Ectodermal cell (in vitro differentiated cells): Measurements from ENCODE around the gene NUDT1. TPM values are rescaled to one million over a fixed set of nuclear protein-coding genes. Genes with fewer than 3 reads are reported as not detected.

Experiments
- H3K27ac ChIP-seq: 2 replicates; pipeline ENCODE4 v1.7.0; 2013; ENCODE audit warnings: mild to moderate bottlenecking, low read depth, low read length; ENCODE audit not compliant: insufficient read depth, poor library complexity, severe bottlenecking
- H3K27me3 ChIP-seq: 2 replicates; pipeline ENCODE4 v1.7.0; 2013; ENCODE audit warnings: mild to moderate bottlenecking, low read length; ENCODE audit not compliant: insufficient read depth, control insufficient read depth, poor library complexity, severe bottlenecking
- H3K36me3 ChIP-seq: one replicate; pipeline ENCODE4 v1.7.0; 2013; ENCODE audit warnings: low read length; ENCODE audit not compliant: control insufficient read depth, insufficient read depth
- H3K4me1 ChIP-seq: one replicate; pipeline ENCODE4 v1.7.0; 2013; ENCODE audit warnings: low read length; ENCODE audit not compliant: control insufficient read depth, insufficient read depth
- H3K4me3 ChIP-seq: 2 replicates; pipeline ENCODE4 v1.7.0; 2013; ENCODE audit warnings: low read depth, low read length, control low read depth; ENCODE audit not compliant: insufficient read depth
- H3K9me3 ChIP-seq: 2 replicates; pipeline ENCODE4 v1.7.0; 2013; ENCODE audit warnings: mild to moderate bottlenecking, low read length, moderate library complexity; ENCODE audit not compliant: control insufficient read depth
- WGBS, 2 experiments: methylation state at CpG; one replicate each; pipeline ENCODE4 v1.1.7; 2013; ENCODE audit warnings: missing lambda C conversion rate in 2 of 2; 5-methylcytosine and 5-hydroxymethylcytosine counted together
- polyA plus RNA-seq, 4 experiments: library from polyadenylated mRNA; stranded (reverse); fragments of 50-300 nt; gene quantifications; one replicate each; pipeline ENCODE4 v1.2.3, GENCODE V29; 2013

NUDT1 gene
- 68.8 TPM for polyA plus RNA-seq (2013, experiment 1 of 4)
- polyA plus RNA-seq (2013, experiment 2 of 4) = 64.9 TPM
- polyA plus RNA-seq (2013, experiment 3 of 4) = 60.0 TPM
- 60.3 TPM for polyA plus RNA-seq (2013, experiment 4 of 4)

DNA sequence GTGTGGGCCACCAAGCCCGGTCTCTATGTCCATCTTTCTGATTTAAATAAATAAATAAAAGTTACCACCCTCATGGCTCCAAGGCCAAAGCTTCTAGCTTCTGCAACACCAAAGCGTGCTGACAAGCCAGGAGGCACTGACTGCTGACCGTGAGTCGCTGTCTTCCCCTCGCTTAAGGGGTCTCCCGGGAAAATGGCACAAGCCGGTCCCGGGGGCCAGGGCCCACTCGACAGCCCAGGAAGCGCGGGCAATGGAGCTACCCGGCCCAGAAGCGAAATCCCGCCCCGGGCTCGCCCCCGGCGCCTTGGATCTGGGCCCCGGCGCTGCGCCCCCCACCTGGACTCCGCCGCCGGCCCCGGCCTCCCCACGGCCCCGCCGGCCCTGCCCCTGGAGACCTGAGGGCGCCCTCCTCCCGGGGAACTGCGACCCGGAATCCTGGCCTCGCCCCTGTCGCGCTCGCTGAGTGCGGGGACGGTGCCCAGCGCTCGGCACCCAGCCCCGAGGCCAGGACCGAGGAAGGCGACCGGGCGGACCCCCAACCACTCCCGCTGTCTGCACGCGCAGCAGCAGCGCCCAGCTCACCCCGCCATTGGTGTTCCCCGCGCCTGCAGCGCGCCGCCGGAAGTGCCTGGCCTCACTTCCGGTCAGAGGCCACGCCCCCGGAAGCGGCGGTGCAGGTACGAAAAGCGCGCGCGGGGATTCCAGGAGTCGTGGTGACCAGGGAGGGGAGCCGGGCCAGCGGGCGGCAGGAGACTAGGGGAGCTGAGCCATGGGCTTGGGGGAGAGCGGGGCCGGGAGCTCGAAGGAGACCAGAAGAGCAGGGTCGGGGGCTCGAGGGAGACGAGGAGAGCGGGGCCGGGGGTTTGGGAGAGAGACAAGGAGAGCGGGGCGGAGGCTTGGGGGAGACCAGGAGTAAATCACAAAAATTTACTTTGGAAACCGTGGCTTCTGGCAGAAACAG lies at the start of gene NUDT1, which contains the start of gene MRM2:
Gene NUDT1, plus strand, starts transcription at position 647 of the 961 bp plus-strand sequence. CDS start 2,349 bp downstream, outside the sequence.
Gene MRM2, minus strand, starts transcription at position 626 of the 961 bp plus-strand sequence. Its CDS starts 36 bp downstream, at position 590.
- H3K27ac ChIP-seq = peak within 1 kb of the TSS; percentile 12
- WGBS, 2 experiments = 0 to 1% methylated on average over 81 of the region's 81 CpGs
- no peaks in the 10 kb centered on the region for H3K9me3 ChIP-seq
- H3K27me3 ChIP-seq = no peaks in the 10 kb centered on the region
- H3K4me1 ChIP-seq = peaks cover 10% of the 10 kb centered on the region
- peaks cover 26% of the 10 kb centered on the region for H3K36me3 ChIP-seq
- peak within 1 kb of the TSS; percentile 86 for H3K4me3 ChIP-seq

DNA sequence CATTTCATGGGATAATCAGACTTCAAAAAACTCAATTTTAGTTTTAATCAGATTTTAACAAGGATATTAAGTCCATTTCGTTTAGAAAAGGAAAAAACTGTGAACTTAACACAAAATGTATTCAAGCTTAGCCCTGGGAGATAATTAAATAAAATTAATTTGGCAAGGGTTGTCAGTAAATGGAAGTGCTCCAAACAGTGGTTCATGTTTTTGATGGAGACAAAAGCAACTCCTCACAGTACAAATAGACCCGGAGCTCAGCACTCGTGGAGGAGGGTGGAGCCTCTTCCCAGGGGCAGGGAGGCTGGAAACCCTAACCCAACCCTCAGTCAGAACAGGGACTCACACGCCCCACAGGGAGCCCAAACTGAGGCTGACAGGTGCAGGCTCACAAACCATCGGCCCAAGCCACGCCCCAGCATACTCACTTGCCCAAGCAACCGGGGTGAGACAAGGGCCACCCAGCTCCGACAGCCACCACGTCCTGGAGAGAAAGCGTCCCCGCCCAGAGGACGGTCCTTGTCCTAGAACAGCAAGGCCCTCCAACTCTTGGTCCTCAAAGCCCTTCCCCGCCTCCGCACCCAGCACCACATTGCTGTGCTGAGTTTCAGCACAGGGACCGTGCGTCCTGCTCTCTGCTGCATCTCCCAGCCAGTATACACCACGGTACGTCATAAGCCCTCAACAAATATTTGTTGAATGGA lies 49.0 kb upstream of the NUDT1 start:
- H3K9me3 ChIP-seq = no peaks in the 10 kb centered on the region
- no peak overlapping the region for H3K27ac ChIP-seq
- no peaks in the 10 kb centered on the region for H3K27me3 ChIP-seq
- H3K4me1 ChIP-seq = peaks cover 5% of the 10 kb centered on the region
- H3K4me3 ChIP-seq = no peak overlapping the region
- H3K36me3 ChIP-seq = peaks cover 5% of the 10 kb centered on the region
- 81 to 82% methylated on average over 17 to 18 of the region's 18 CpGs for whole genome bisulfite sequencing, 2 experiments

DNA sequence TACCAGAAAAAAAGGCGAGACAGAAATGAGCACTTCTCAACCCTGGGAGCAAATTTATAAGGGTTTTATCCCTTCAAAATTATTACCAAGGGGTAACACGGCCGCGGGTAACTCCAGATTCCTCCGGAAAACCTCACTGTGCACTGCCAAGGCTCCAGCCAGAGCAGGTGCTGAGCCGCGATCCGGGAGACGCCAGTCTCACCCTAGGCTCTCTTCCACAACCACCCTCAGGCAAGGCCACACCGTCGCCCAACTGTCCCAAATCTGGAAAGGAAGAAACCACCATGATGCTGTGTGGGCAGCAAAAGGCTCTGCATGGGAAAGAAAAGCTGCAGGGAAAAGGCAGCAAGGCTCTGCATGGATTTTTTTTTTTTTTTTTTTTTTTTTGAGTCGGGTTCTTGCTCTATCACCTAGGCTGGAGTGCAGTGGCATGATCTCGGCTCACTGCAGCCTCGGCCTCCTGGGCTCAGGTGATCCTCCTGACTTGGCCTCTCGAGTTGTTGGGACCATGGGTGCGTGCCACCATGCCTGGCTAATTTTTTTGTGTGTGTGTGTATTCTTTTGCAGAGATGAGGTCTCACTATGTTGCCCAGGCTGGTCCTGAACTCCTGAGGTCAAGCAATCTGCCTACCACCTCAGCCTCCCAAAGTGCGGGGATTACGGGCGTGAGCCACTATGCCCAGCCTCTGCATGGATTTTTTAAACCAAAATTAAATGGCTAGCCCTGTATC lies 48.3 kb upstream of the NUDT1 start:
- Histone ChIP-seq H3K36me3 (peaks cover 5% of the 10 kb centered on the region), H3K4me3 (no peak overlapping the region), H3K9me3 (no peaks in the 10 kb centered on the region), H3K27ac (no peak overlapping the region), H3K27me3 (no peaks in the 10 kb centered on the region), H3K4me1 (peaks cover 5% of the 10 kb centered on the region)
- WGBS, 2 experiments = 85 to 88% methylated on average over 19 of the region's 19 CpGs

DNA sequence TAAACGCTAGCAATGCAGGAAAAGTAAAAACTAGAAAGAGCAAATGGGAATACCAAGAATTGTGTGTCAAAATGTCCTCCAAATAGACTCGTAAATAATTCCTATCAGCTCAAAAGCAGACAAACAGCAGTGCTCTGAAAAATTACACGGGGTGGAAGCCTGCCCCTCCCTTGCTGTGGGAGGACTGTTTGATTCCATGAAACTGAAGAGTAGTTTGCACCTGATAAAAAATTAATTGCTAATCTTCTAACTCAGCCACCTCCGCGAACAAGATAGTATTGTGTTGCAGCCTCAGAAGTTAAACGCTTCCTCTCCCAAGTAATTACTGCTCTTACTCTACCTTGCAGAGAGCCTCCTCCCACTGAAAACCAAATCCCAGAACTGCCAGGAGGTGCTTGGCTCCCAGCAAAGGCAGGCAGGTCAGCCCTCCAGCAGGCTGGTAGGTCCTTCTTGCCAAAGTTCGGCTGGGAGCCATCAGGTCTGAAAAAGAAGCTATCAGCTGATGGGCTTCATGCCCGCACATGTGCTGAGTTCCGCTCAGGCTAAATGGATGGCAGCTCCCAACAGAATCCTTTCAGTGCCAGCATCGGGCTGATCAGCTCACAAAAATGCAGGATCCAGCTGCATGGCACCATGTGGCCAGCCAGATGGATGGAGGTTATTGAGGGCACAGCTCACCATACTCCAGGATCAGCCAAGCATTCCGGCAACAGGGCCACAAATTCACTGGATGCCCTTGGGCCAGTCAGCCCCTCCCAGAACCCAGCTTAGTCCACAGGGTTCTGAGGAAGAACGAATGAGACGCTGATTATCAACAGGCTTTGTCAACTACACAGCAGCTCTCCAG lies 46.4 kb upstream of the NUDT1 start:
- H3K4me3 ChIP-seq = no peak overlapping the region
- no peaks in the 10 kb centered on the region for H3K9me3 ChIP-seq
- peaks cover 5% of the 10 kb centered on the region for H3K4me1 ChIP-seq
- no peaks in the 10 kb centered on the region for H3K27me3 ChIP-seq
- peaks cover 5% of the 10 kb centered on the region for H3K36me3 ChIP-seq
- 95 to 97% methylated on average over 13 of the region's 13 CpGs for whole genome bisulfite sequencing, 2 experiments
- no peak overlapping the region for H3K27ac ChIP-seq

- H3K4me3 ChIP-seq = no peak overlapping the region
- H3K9me3 ChIP-seq = no peaks in the 10 kb centered on the region
- H3K27ac ChIP-seq = no peak overlapping the region
- H3K36me3 ChIP-seq = peaks cover 5% of the 10 kb centered on the region
- H3K27me3 ChIP-seq = no peaks in the 10 kb centered on the region
- WGBS, 2 experiments = 92 to 93% methylated on average over 32 of the region's 32 CpGs
- H3K4me1 ChIP-seq = peaks cover 5% of the 10 kb centered on the region
Measured at GRCh38 chr7:2196381-2197378, 45.3 kb upstream of the NUDT1 start.

DNA sequence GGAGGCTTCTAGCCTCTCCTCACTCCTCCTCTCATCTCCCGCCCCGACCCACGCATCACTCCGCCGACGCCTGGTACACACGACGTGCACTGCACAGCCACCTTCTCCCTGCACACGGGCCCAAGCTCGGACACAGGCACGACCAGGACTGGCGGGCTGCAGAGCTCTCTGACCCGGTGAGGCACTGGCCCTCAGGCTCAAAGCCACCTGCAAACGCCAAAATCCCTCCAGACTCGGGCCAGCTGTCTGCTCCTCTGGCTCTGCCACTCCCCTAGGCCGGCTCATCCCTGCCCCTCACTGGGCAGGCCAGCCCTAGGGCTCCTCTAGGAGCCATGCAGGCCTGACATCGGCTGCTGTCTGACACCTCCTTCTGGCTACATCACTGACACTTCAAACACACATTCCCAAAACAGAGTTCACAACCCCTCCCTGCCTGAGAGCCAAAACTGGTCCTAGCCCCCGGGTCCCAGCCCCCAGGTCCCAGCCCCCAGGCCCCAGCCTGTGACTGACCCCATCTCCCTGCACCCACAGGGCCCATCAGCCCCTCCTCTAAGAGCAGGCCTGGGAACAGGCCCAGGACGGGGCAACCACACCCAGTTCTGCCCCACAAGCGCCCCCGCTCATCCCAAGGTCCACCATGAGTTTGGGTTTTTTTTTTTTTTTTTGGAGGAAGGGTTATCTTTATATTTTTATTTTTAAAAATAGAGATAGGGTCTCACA lies 44.4 kb upstream of the NUDT1 start:
- no peak overlapping the region for H3K27ac ChIP-seq
- no peaks in the 10 kb centered on the region for H3K27me3 ChIP-seq
- peaks cover 5% of the 10 kb centered on the region for H3K4me1 ChIP-seq
- H3K4me3 ChIP-seq = no peak overlapping the region
- H3K9me3 ChIP-seq = no peaks in the 10 kb centered on the region
- H3K36me3 ChIP-seq = peaks cover 5% of the 10 kb centered on the region
- 93 to 95% methylated on average over 20 to 21 of the region's 21 CpGs for WGBS, 2 experiments

DNA sequence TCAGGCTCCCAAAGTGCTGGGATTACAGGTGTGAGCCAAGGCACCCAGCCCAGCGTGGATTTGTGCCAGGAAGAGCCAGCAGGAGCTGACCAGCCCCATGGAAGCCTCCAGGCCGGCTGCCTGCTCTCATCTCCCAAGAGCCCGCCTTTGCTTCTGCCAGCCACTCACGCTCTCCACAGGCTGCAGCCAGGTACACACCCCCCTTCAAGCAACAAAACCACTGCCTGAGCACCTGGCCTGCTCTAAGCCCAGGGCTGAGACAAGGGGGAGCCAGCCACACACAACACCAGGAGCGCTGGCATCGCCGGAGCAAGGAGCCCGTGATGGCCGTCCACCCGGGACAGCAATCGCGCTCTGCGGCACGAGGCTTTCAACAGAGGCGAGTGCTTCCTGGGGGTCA lies 43.8 kb upstream of the NUDT1 start:
- H3K4me1 ChIP-seq = peaks cover 5% of the 10 kb centered on the region
- H3K9me3 ChIP-seq = no peaks in the 10 kb centered on the region
- H3K4me3 ChIP-seq = no peak overlapping the region
- H3K27me3 ChIP-seq = no peaks in the 10 kb centered on the region
- peaks cover 5% of the 10 kb centered on the region for H3K36me3 ChIP-seq
- H3K27ac ChIP-seq = no peak overlapping the region
- 94 to 95% methylated on average over 15 of the region's 15 CpGs for WGBS, 2 experiments

DNA sequence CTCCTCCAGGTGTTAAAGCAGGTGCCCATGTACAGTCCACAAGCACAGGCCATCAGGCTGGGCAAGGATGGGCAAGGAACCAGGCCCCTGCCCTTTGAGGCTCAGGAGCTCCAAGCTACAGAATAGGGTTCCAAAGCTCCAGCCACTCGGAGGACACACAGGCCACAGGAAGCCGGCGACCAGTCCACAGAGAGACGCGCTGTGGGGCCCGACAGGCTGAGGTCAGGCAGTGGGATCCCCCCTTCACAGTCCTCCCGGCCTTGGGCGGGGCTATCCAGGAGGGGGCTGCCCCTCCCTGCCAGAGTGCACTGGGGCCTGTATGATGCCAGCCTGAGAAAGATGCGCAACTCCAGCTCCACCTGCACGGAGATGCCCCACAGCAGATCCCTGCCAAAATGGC lies 43.3 kb upstream of the NUDT1 start:
- Histone ChIP-seq H3K27ac (no peak overlapping the region), H3K36me3 (peaks cover 5% of the 10 kb centered on the region), H3K4me3 (no peak overlapping the region), H3K4me1 (peaks cover 8% of the 10 kb centered on the region), H3K27me3 (no peaks in the 10 kb centered on the region), H3K9me3 (no peaks in the 10 kb centered on the region)
- 94 to 96% methylated on average over 10 of the region's 10 CpGs for WGBS, 2 experiments
